ENCODE results near the gene ALPI. TPM values are rescaled to one million over a fixed set of nuclear protein-coding genes. Genes with fewer than 3 reads are reported as not detected.

Gene ALPI
- total and polyA plus RNA-seq, 10 of the 15 experiments (the other 5 are each of a cell fraction or from before 2014, with no cell fraction given): not detected

DNA sequence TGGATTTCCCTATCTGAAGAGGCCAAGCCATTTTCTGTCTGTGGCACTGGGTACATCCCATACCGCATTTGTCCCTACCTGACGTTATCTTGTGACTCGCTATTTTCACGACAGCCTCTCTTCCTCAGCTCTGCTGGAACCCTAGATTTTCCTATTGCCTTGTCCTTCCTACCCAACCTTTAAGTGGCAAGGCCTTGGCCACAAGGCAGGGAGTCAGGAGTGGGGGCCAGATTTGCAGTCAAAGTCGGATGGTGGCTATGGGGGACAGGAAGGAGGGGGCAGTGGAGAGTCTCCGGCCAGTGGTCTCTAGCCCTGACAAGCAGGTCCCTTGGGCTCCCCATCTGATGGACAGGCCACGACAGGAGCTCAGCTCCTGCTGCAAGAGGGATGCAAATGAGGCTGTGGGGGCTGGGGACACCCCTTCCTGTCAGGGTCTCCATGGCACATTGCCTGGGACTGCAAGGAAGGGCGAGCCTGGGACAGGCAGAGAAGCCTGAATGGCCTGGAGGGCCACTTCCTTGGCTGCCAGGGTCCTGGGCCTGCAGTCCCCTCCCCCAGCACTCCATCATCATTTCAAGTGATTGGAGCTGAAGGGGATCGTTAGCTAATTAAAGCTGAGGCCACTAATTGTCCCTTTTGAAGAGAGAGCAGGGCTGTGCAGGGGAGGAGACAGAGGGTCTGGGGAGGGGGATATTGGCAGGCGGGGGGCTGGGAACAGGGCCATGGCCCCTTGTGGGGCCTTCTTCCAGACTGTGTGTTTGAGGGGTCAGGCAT, 37.9 kb downstream of the ALPI start:
- Histone ChIP-seq H3K9me3 (replicated peaks; ENCODE audit: control insufficient read depth, insufficient read depth, low read length) (no peaks in the 10 kb centered on the region), H3K4me1 (ENCODE audit: control insufficient read depth, insufficient read depth, low read length) (no peaks in the 10 kb centered on the region), H3K4me3 (no peak overlapping the region), H3K9ac (ENCODE audit: control insufficient read depth, insufficient read depth, low read length) (no peak overlapping the region), H3K79me2 (ENCODE audit: control insufficient read depth, insufficient read depth, low read length) (no peaks in the 10 kb centered on the region), H3K27ac (ENCODE audit: control insufficient read depth, insufficient read depth) (no peak overlapping the region), H4K20me1 (ENCODE audit: control insufficient read depth, insufficient read depth) (no peaks in the 10 kb centered on the region), H3K27me3 (replicated peaks in 1 of 2; ENCODE audit: control insufficient read depth in 2 of 2, insufficient read depth in 2 of 2, low read length in 1 of 2) (peaks cover 0 to 5% of the 10 kb centered on the region in 2 experiments; a peak in 2 of 4 replicates), H3K4me2 (ENCODE audit: control insufficient read depth, insufficient read depth) (no peak overlapping the region), H2AFZ (ENCODE audit: control insufficient read depth, low read depth, low read length) (no peak overlapping the region), H3K36me3 (ENCODE audit: control insufficient read depth in 2 of 2, insufficient read depth in 2 of 2, low read length in 1 of 2) (no peaks in the 10 kb centered on the region)
- in situ Hi-C loops (cut with MboI) (no loop called here), intact Hi-C loops (cut with micrococcal nuclease; ENCODE audit: unreplicated experiment) (no loop called here)
- TF ChIP-seq POLR2AphosphoS2 (IDR thresholded peaks at IDR 0.05; ENCODE audit: low read depth, low read length) (no peak), SUZ12 (IDR thresholded peaks at IDR 0.05; ENCODE audit: unreplicated experiment) (no peak), POLR2A (IDR thresholded peaks at IDR 0.05; ENCODE audit: low read depth, low read length) (no peak), MYC (IDR thresholded peaks at IDR 0.05; ENCODE audit: insufficient read depth, insufficient read length, insufficient replicate concordance, low read length, severe bottlenecking) (no peak), PAX8 (IDR thresholded peaks at IDR 0.05) (no peak), ZZZ3 (IDR thresholded peaks at IDR 0.05; ENCODE audit: control insufficient read depth, insufficient read length, low read depth) (no peak), KAT2A (conservative IDR thresholded peaks at IDR 0.05; ENCODE audit: control insufficient read depth, low read depth, low read length) (no peak), CREB1 (IDR thresholded peaks at IDR 0.05; ENCODE audit: low read depth) (no peak), MTA3 (IDR thresholded peaks at IDR 0.05; ENCODE audit: borderline replicate concordance, low read length) (no peak), NFXL1 (IDR thresholded peaks at IDR 0.05; ENCODE audit: borderline replicate concordance) (no peak), HDAC2 (IDR thresholded peaks at IDR 0.05) (no peak)
- DNase-seq (ENCODE audit: low read depth, low spot score): no peak
- RAD21 ChIA-PET (ENCODE audit: unreplicated experiment): no interaction called here
- no peak for ATAC-seq
- no TSS peak for BruUV-seq (replicated peaks)
- CTCF ChIA-PET: no interaction called here
- no peak for FAIRE-seq
- SMC1A ChIA-PET (ENCODE audit: uncharacterized antibody, unreplicated experiment): no interaction called here
- 21% methylated on average over 10 of the region's 10 CpGs for WGBS (ENCODE audit: insufficient coverage, insufficient replicate concordance, low lambda C conversion rate, missing lambda C conversion rate)
- POLR2A ChIA-PET: no interaction called here
